Cardiac atrium fibroblast (primary cell): ENCODE results near the gene MAIP1. TPM values are rescaled to one million over a fixed set of nuclear protein-coding genes. Genes with fewer than 3 reads are reported as not detected.

Source experiments
- total RNA-seq: library from RNA; depleted of rRNA; stranded (reverse); fragments of >200 nt; gene quantifications from 2 replicates; pipeline ENCODE4 v1.2.3, GENCODE V29; 2015

MAIP1 gene
- total RNA-seq: 8.6 and 13.7 TPM in 2 replicates

GRCh38 chr2:199955339-199956061, at the start of gene MAIP1, which contains the start of gene TYW5:
Gene MAIP1, plus strand, starts transcription at chr2:199955582. Its CDS starts 217 bp downstream, at chr2:199955799.
Gene TYW5, minus strand, starts transcription at chr2:199955491. Its CDS starts 21 bp downstream, at chr2:199955470.

GRCh38 chr2:199911052-199911876, 44.1 kb upstream of the MAIP1 start, which contains the start of gene C2orf69:
Gene C2orf69, plus strand, starts transcription at chr2:199911293. Its CDS starts 146 bp downstream, at chr2:199911439.

Other genes with a start within 250 kb of the MAIP1 start
- gene FTCDNL1, start 104.4 kb upstream of the MAIP1 start, total RNA-seq: not detected in 2 replicates
- 8.8 and 13.4 TPM in 2 replicates for gene C2orf69, start 44.3 kb upstream of the MAIP1 start, total RNA-seq
- gene TYW5, start 91 bp upstream of the MAIP1 start, total RNA-seq: 1.3 and 2.9 TPM in 2 replicates